Transverse colon (tissue), 4 donors: ENCODE results near the gene OSBPL9. TPM values are rescaled to one million over a fixed set of nuclear protein-coding genes. Genes with fewer than 3 reads are reported as not detected.

Experiments
- DNase-seq: peaks from one replicate; pipeline ENCODE4 v3.0.0-alpha.2; 2019
- H3K27ac ChIP-seq, 4 donors: fragments of 200-600 bp; sonication (generic); 2 replicates each; pipeline ENCODE4 v1.5.1; 2016 to 2018; ENCODE audit warnings: inconsistent platforms in 4 of 4
- H3K27me3 ChIP-seq: fragments of 200-600 bp; sonication (generic); 2 replicates; pipeline ENCODE4 v1.5.1; 2017; ENCODE audit warnings: inconsistent platforms
- H3K36me3 ChIP-seq, 4 donors: fragments of 200-600 bp; sonication (generic); 2 replicates each; pipeline ENCODE4 v1.5.1; 2017 to 2019; ENCODE audit warnings: inconsistent platforms in 4 of 4
- H3K4me1 ChIP-seq, 4 donors: fragments of 200-600 bp; sonication (generic); 2 replicates each; pipeline ENCODE4 v1.5.1; 2017 to 2020; ENCODE audit warnings: inconsistent platforms in 4 of 4
- H3K4me3 ChIP-seq, 4 donors: fragments of 200-600 bp; sonication (generic); 1 replicate in 1 of 4; 2 replicates in 3 of 4; pipeline versions ENCODE4 v1.5.1 to v1.6.1; 2017 to 2019; ENCODE audit warnings: inconsistent platforms in 4 of 4
- H3K9me3 ChIP-seq, 2 donors: fragments of 200-600 bp; sonication (generic); 2 replicates each; pipeline ENCODE4 v1.5.1; 2017 to 2019; ENCODE audit warnings: inconsistent platforms in 2 of 2
- CTCF ChIP-seq, 5 experiments: fragments of 200-600 bp in 3 of 5; fragments of 450-650 bp in 2 of 5; sonication (generic) in 3 of 5; IDR thresholded peaks; 1 replicate in 2 of 5; 2 replicates in 3 of 5; pipeline ENCODE4 v1.5.1; 2016 to 2017; ENCODE audit warnings: antibody characterized with exemption in 5 of 5, inconsistent platforms in 3 of 5, mild to moderate bottlenecking in 2 of 5, moderate library complexity in 1 of 5
- EP300 ChIP-seq: sonication (generic); formaldehyde crosslinking; IDR thresholded peaks from one replicate; pipeline ENCODE4 v1.6.1; 2017; ENCODE audit warnings: antibody characterized with exemption, low read depth
- POLR2A ChIP-seq: fragments of 450-650 bp; IDR thresholded peaks from one replicate; pipeline ENCODE4 v1.6.1; 2016; ENCODE audit warnings: antibody characterized with exemption, mild to moderate bottlenecking, moderate library complexity
- POLR2AphosphoS5 ChIP-seq, 3 donors: sonication (generic); formaldehyde crosslinking; IDR thresholded peaks; one replicate each; pipeline ENCODE4 v1.6.1; 2016; ENCODE audit warnings: antibody characterized with exemption in 3 of 3
- WGBS, 2 donors: methylation state at CpG; one replicate each; pipeline ENCODE4 v1.1.5; 2018; ENCODE audit warnings: low coverage in 1 of 2; 5-methylcytosine and 5-hydroxymethylcytosine counted together
- in situ Hi-C, 4 donors: fragments of 200-750 bp; cut with MboI; loops; one replicate each; pipeline versions ENCODE4 v1.15.0 to v1.15.1; 2017; ENCODE audit warnings: low sequenced_read_pairs in 3 of 4, low pct_ligation_motif_present in 1 of 4, low pct_unique_long_range_greater_than_20kb in 1 of 4
- intact Hi-C: fragments of 100-400 bp; cut with DNase I; formaldehyde crosslinking; loops from one replicate; pipeline ENCODE4 v1.15.1; 2023; ENCODE audit warnings: low total_unique reads
- total RNA-seq, 4 donors: library from RNA; depleted of rRNA; stranded (reverse); fragments of >200 nt; gene quantifications; one replicate each; pipeline ENCODE4 v1.1.0, GENCODE V29; 2016

OSBPL9 gene
- total RNA-seq, 4 donors from 2014 or later: 56.1 to 82.1 (median 65.4) TPM

GRCh38 chr1:51641096-51641495 is 24.2 kb downstream of the OSBPL9 start:
- intact Hi-C loops: no loop called here
- in situ Hi-C loops: loop anchor here in 1 of 4 donors (25.0 kb wide), 1 partner anchor 121 kb away; no protein-coding TSS in a partner anchor
- Histone ChIP-seq H3K4me3 (no peak overlapping the region), H3K9me3 (no peaks in the 10 kb centered on the region), H3K27me3 (no peaks in the 10 kb centered on the region), H3K36me3 (no peaks in the 10 kb centered on the region), H3K4me1 (peaks cover 6 to 40% (median 7%) of the 10 kb centered on the region in 4 donors), H3K27ac (peak overlapping the region in 2 of 4 donors; percentile 75 to 80)
- 94 to 100% methylated on average over 1 to 2 of the region's 2 CpGs for WGBS, 2 donors
- TF ChIP-seq POLR2AphosphoS5 (IDR thresholded peaks at IDR 0.05): no peak
- no peak for TF ChIP-seq CTCF (IDR thresholded peaks at IDR 0.05)
- no peak for TF ChIP-seq EP300
- no peak for DNase-seq

GRCh38 chr1:51642739-51643142 is 25.8 kb downstream of the OSBPL9 start:
- DNase-seq: no peak
- in situ Hi-C loops (loop anchor here in 1 of 4 donors (25.0 kb wide), 1 partner anchor 120 kb away; no protein-coding TSS in a partner anchor), intact Hi-C loops (no loop called here)
- WGBS, 2 donors: 71% methylated on average over 1 of the region's 1 CpG; no CpG with 5 or more reads in 1 of the 2 donors
- Histone ChIP-seq H3K27me3 (no peaks in the 10 kb centered on the region), H3K4me1 (peaks cover 2 to 33% (median 8%) of the 10 kb centered on the region in 4 donors), H3K36me3 (no peaks in the 10 kb centered on the region), H3K4me3 (no peak overlapping the region), H3K9me3 (no peaks in the 10 kb centered on the region), H3K27ac (peak overlapping the region; percentile 65 to 80 (median 76))
- no peak for TF ChIP-seq EP300
- TF ChIP-seq CTCF (IDR thresholded peaks at IDR 0.05): no peak
- TF ChIP-seq POLR2AphosphoS5 (IDR thresholded peaks at IDR 0.05): peak in 2 of 3 donors; percentile 70
- no peak for TF ChIP-seq POLR2A

GRCh38 chr1:51643362-51643761 is 26.5 kb downstream of the OSBPL9 start:
- intact Hi-C loops: no loop called here
- peak overlapping the region; percentile 65 to 80 (median 76) for H3K27ac ChIP-seq
- DNase-seq: no peak
- H3K4me3 ChIP-seq: no peak overlapping the region
- TF ChIP-seq EP300: no peak
- no peak for TF ChIP-seq POLR2AphosphoS5 (IDR thresholded peaks at IDR 0.05)
- no peak for TF ChIP-seq POLR2A
- TF ChIP-seq CTCF (IDR thresholded peaks at IDR 0.05): no peak
- H3K36me3 ChIP-seq: no peaks in the 10 kb centered on the region
- WGBS, 2 donors: 89 to 100% methylated on average over 1 of the region's 1 CpG
- no peaks in the 10 kb centered on the region for H3K27me3 ChIP-seq
- H3K9me3 ChIP-seq: no peaks in the 10 kb centered on the region
- in situ Hi-C loops: loop anchor here in 1 of 4 donors (25.0 kb wide), 1 partner anchor 119 kb away; no protein-coding TSS in a partner anchor
- H3K4me1 ChIP-seq: peaks cover 9 to 40% (median 14%) of the 10 kb centered on the region in 4 donors

DNA sequence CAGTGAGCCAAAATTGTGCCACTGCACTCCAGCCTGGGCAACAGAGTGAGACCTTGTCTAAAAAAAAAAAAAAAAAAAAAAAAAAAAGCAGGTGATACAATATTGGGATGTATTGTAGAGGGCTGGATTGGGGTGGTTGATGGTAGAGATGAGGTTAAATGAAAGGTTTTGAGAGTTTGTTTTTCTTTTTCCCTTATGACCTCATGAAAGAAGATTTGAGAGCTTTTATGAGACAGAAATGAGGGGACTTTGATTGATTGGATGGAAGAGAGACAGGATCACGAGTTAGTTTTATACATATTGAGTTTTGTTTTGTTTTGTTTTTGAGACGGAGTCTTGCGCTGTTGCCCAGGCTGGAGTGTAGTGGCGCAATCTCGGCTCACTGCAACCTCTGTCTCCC is 27.1 kb downstream of the OSBPL9 start:
- H3K4me1 ChIP-seq: peaks cover 14 to 46% (median 19%) of the 10 kb centered on the region in 4 donors
- TF ChIP-seq CTCF (IDR thresholded peaks at IDR 0.05): no peak
- TF ChIP-seq POLR2AphosphoS5 (IDR thresholded peaks at IDR 0.05): no peak
- no peak for TF ChIP-seq POLR2A
- no peak for TF ChIP-seq EP300
- no peaks in the 10 kb centered on the region for H3K9me3 ChIP-seq
- H3K27me3 ChIP-seq: no peaks in the 10 kb centered on the region
- intact Hi-C loops (no loop called here), in situ Hi-C loops (loop anchor here in 1 of 4 donors (25.0 kb wide), 1 partner anchor 118 kb away; no protein-coding TSS in a partner anchor)
- H3K4me3 ChIP-seq: no peak overlapping the region
- 86 to 93% methylated on average over 3 to 5 of the region's 5 CpGs for WGBS, 2 donors
- DNase-seq: no peak
- no peaks in the 10 kb centered on the region for H3K36me3 ChIP-seq
- H3K27ac ChIP-seq: peak overlapping the region; percentile 64 to 80 (median 76)
